Amniotic stem cell (primary cell): ENCODE measurements around the gene TEX53.

Experiments
- DNase-seq: peaks from one replicate; lab custom pipeline; 2025; lab: John Stamatoyannopoulos, UW

The TEX53 gene

GRCh38 chr9:114633438-114634089 lies 24.0 kb downstream of the TEX53 start:
- DNase-seq, result no peak

GRCh38 chr9:114631166-114631565 lies 26.4 kb downstream of the TEX53 start:
- no peak for DNase-seq

GRCh38 chr9:114629563-114630090 lies 28.0 kb downstream of the TEX53 start:
- DNase-seq, result no peak

- no peak for DNase-seq
Observed at GRCh38 chr9:114627553-114627952, 30.1 kb downstream of the TEX53 start.

GRCh38 chr9:114626415-114627020 lies 31.1 kb downstream of the TEX53 start:
- DNase-seq, result no peak

GRCh38 chr9:114624677-114625076 lies 32.9 kb downstream of the TEX53 start:
- DNase-seq, result no peak

GRCh38 chr9:114621975-114622609 lies 35.5 kb downstream of the TEX53 start:
- DNase-seq, result peak; percentile 26

GRCh38 chr9:114621561-114621960 lies 36.0 kb downstream of the TEX53 start:
- no peak for DNase-seq

GRCh38 chr9:114619191-114619761 lies 38.3 kb downstream of the TEX53 start:
- no peak for DNase-seq

GRCh38 chr9:114616684-114617520 lies 40.7 kb downstream of the TEX53 start:
- no peak for DNase-seq

GRCh38 chr9:114614373-114614772 lies 43.2 kb downstream of the TEX53 start:
- DNase-seq, result no peak

GRCh38 chr9:114613919-114614318 lies 43.7 kb downstream of the TEX53 start:
- DNase-seq, result no peak

- no peak for DNase-seq
Observed at GRCh38 chr9:114613087-114613486, 44.5 kb downstream of the TEX53 start.

- no peak for DNase-seq
Observed at GRCh38 chr9:114612272-114612923, 45.2 kb downstream of the TEX53 start.

- DNase-seq, result no peak
Observed at GRCh38 chr9:114611516-114612271, 45.9 kb downstream of the TEX53 start.

GRCh38 chr9:114608525-114608796 lies 49.1 kb downstream of the TEX53 start:
- no peak for DNase-seq

- DNase-seq, result no peak
Observed at GRCh38 chr9:114607671-114608524, 49.7 kb downstream of the TEX53 start.

- no peak for DNase-seq
Observed at GRCh38 chr9:114606597-114607207, 50.9 kb downstream of the TEX53 start.
